HK-2 (cell line): Measurements from ENCODE around the gene FLOT1.
A peak's percentile ranks its signal among the peaks of the same experiment; 100 is the strongest.
"Not testable (repeated sequence)": the region's sequence is repeated elsewhere in the genome, so short reads cannot be mapped to it uniquely, and the experiment has no call there.

Source experiments
- DNase-seq: peaks from one replicate; pipeline ENCODE4 v3.0.0-alpha.2; 2018; ENCODE audit not compliant: unreplicated experiment

Gene FLOT1

GRCh38 chr6:30723159-30723842 lies 19.2 kb downstream of the FLOT1 start:
- DNase-seq, result not testable (repeated sequence)

GRCh38 chr6:30722280-30723112 lies 20.0 kb downstream of the FLOT1 start:
- peak; percentile 84 for DNase-seq

- not testable (repeated sequence) for DNase-seq
Measured at GRCh38 chr6:30722025-30722279, 20.5 kb downstream of the FLOT1 start.

GRCh38 chr6:30721198-30722024 lies 21.1 kb downstream of the FLOT1 start:
- DNase-seq, result peak; percentile 90

GRCh38 chr6:30720738-30721197 lies 21.7 kb downstream of the FLOT1 start:
- peak; percentile 61 for DNase-seq

GRCh38 chr6:30719791-30720737 lies 22.4 kb downstream of the FLOT1 start, which contains the start of gene TUBB:
Gene TUBB, plus strand, starts transcription at chr6:30720352. Its CDS starts 155 bp downstream, at chr6:30720507.
- DNase-seq, result peak; percentile 97

GRCh38 chr6:30719356-30719755 lies 23.1 kb downstream of the FLOT1 start:
- no peak for DNase-seq

GRCh38 chr6:30717845-30718720 lies 24.4 kb downstream of the FLOT1 start:
- DNase-seq, result not testable (repeated sequence)

GRCh38 chr6:30717129-30717844 lies 25.2 kb downstream of the FLOT1 start, which contains the start of gene MDC1:
Gene MDC1, minus strand, starts transcription at chr6:30717281. Its CDS starts 2,106 bp downstream, at chr6:30715175.
- peak; percentile 100 for DNase-seq

GRCh38 chr6:30716879-30717128 lies 25.7 kb downstream of the FLOT1 start:
- DNase-seq, result no peak

- DNase-seq, result no peak
Measured at GRCh38 chr6:30714263-30714662, 28.2 kb downstream of the FLOT1 start.

GRCh38 chr6:30712441-30712945 lies 30.0 kb downstream of the FLOT1 start:
- DNase-seq, result no peak

GRCh38 chr6:30711758-30712380 lies 30.6 kb downstream of the FLOT1 start:
- DNase-seq, result no peak

- DNase-seq, result no peak
Measured at GRCh38 chr6:30709101-30709868, 33.2 kb downstream of the FLOT1 start.

GRCh38 chr6:30707281-30707850 lies 35.1 kb downstream of the FLOT1 start:
- no peak for DNase-seq

GRCh38 chr6:30705620-30706019 lies 36.9 kb downstream of the FLOT1 start:
- no peak for DNase-seq

- DNase-seq, result no peak
Measured at GRCh38 chr6:30703821-30704220, 38.7 kb downstream of the FLOT1 start.

- no peak for DNase-seq
Measured at GRCh38 chr6:30703011-30703410, 39.5 kb downstream of the FLOT1 start.
